ENCODE results near the gene PAX4.
A peak's percentile ranks its signal among the peaks of the same experiment; 100 is the strongest.

Gene PAX4

DNA sequence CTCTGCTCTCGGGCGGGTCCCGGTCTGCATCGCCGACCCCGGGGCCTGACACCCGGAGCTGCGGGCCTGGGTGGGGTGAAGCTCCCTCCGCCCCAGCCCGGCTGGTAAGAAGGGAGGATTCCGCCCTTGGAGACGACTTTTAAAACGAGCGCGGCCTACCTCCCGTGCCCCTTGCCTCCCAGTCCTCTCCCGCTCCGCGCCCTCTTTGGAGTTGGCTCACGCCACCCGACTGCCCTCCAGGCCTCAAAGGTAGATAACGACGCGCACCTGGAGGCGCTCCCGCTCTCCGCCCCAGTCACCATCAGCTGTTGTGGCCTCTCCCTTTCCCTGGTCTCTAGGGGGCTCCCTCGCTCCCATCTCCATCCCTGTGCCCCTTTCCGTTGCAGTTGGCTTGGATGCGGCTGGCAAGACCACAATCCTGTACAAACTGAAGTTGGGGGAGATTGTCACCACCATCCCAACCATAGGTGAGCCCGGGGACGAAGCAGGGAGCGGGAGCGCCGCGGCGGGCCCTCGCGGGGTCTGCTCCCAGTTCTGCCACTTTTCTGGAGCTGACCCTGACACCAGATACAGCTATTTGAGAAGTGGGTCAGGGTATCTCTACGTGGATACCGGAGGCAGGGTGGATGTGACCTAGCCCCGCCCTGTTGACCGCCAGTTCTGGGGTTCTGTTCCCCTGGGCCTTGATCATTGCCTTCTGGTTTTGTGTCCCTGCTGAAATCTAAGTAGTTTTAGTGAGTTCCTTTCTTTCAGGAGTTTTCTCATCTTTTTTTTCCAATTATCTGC is 29.1 kb downstream of the PAX4 start:
- Histone ChIP-seq H3K27ac (replicated peaks) (peak overlapping the region; percentile 55), H3K4me3 (replicated peaks; ENCODE audit: insufficient read depth, low read length) (peak overlapping the region; percentile 87)

DNA sequence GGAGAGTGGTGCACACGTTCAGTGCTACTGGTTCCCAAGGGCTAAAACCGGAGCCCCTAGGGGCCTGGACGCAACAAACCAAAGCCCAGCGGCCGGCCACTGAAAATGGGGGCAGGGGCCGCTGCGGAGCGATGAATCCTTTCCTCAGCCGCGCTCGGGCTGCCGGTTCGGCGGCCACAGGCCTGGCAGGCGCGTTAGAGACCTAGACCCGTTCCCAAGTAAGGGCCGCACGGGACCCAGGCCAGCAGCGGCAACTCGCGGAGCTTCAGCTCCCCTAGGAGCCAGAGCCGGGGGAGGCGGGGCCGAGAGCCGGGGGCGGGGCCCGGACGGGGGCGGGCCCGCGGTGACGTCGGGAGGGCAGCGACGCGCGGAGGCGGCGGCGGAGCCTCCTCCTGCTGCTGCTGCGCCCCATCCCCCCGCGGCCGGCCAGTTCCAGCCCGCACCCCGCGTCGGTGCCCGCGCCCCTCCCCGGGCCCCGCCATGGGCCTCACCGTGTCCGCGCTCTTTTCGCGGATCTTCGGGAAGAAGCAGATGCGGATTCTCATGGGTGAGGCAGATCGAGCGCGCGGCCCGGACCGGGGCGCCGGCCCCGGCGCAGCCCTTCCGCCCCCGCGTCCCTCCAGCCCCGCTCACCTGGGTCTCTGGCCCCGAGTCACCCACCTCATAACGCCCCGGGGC is 29.8 kb downstream of the PAX4 start, which contains the start of gene ARF5:
TSS of gene ARF5 (plus strand) at position 393 of the 678 bp plus-strand sequence. CDS start at position 481, 88 bp downstream.
- TF ChIP-seq GABPA (IDR thresholded peaks at IDR 0.05; ENCODE audit: low read depth), result no peak
- TF ChIP-seq, protein P1, sequence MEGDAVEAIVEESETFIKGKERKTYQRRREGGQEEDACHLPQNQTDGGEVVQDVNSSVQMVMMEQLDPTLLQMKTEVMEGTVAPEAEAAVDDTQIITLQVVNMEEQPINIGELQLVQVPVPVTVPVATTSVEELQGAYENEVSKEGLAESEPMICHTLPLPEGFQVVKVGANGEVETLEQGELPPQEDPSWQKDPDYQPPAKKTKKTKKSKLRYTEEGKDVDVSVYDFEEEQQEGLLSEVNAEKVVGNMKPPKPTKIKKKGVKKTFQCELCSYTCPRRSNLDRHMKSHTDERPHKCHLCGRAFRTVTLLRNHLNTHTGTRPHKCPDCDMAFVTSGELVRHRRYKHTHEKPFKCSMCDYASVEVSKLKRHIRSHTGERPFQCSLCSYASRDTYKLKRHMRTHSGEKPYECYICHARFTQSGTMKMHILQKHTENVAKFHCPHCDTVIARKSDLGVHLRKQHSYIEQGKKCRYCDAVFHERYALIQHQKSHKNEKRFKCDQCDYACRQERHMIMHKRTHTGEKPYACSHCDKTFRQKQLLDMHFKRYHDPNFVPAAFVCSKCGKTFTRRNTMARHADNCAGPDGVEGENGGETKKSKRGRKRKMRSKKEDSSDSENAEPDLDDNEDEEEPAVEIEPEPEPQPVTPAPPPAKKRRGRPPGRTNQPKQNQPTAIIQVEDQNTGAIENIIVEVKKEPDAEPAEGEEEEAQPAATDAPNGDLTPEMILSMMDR (IDR thresholded peaks at IDR 0.05; ENCODE audit: insufficient read depth, low read length), result no peak
- TF ChIP-seq, protein P2, sequence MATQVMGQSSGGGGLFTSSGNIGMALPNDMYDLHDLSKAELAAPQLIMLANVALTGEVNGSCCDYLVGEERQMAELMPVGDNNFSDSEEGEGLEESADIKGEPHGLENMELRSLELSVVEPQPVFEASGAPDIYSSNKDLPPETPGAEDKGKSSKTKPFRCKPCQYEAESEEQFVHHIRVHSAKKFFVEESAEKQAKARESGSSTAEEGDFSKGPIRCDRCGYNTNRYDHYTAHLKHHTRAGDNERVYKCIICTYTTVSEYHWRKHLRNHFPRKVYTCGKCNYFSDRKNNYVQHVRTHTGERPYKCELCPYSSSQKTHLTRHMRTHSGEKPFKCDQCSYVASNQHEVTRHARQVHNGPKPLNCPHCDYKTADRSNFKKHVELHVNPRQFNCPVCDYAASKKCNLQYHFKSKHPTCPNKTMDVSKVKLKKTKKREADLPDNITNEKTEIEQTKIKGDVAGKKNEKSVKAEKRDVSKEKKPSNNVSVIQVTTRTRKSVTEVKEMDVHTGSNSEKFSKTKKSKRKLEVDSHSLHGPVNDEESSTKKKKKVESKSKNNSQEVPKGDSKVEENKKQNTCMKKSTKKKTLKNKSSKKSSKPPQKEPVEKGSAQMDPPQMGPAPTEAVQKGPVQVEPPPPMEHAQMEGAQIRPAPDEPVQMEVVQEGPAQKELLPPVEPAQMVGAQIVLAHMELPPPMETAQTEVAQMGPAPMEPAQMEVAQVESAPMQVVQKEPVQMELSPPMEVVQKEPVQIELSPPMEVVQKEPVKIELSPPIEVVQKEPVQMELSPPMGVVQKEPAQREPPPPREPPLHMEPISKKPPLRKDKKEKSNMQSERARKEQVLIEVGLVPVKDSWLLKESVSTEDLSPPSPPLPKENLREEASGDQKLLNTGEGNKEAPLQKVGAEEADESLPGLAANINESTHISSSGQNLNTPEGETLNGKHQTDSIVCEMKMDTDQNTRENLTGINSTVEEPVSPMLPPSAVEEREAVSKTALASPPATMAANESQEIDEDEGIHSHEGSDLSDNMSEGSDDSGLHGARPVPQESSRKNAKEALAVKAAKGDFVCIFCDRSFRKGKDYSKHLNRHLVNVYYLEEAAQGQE (IDR thresholded peaks at IDR 0.05; ENCODE audit: insufficient replicate concordance, low read depth), result no peak
- TF ChIP-seq POLR2AphosphoS5 (IDR thresholded peaks at IDR 0.05; ENCODE audit: low read depth), result no peak
- no peak for TF ChIP-seq SPI1 (IDR thresholded peaks at IDR 0.05; ENCODE audit: borderline replicate concordance, low read depth)
- peak; percentile 41 to 79 for DNase-seq (ENCODE audit: low read depth in 1 of 2, low spot score in 1 of 2)
- H3K4me3 ChIP-seq (replicated peaks; ENCODE audit: insufficient read depth, low read length), result peak within 1 kb of the TSS; percentile 87
- H3K27ac ChIP-seq (replicated peaks), result peak within 1 kb of the TSS; percentile 55
- no peaks in the 10 kb centered on the region for H3K27me3 ChIP-seq (ENCODE audit: insufficient read depth, poor library complexity, severe bottlenecking)

More for the DNA sequence above, 29.1 kb downstream of the PAX4 start:
- peak in 1 of 2 experiments; percentile 29 for DNase-seq (ENCODE audit: low read depth in 1 of 2, low spot score in 1 of 2)
- TF ChIP-seq, protein P1 (IDR thresholded peaks at IDR 0.05; ENCODE audit: insufficient read depth, low read length), result no peak
- TF ChIP-seq GABPA (IDR thresholded peaks at IDR 0.05; ENCODE audit: low read depth) (no peak), SPI1 (IDR thresholded peaks at IDR 0.05; ENCODE audit: borderline replicate concordance, low read depth) (no peak), POLR2AphosphoS5 (IDR thresholded peaks at IDR 0.05; ENCODE audit: low read depth) (no peak)
- TF ChIP-seq, protein P2 (IDR thresholded peaks at IDR 0.05; ENCODE audit: insufficient replicate concordance, low read depth), result no peak
- H3K27me3 ChIP-seq (ENCODE audit: insufficient read depth, poor library complexity, severe bottlenecking), result no peaks in the 10 kb centered on the region

DNA sequence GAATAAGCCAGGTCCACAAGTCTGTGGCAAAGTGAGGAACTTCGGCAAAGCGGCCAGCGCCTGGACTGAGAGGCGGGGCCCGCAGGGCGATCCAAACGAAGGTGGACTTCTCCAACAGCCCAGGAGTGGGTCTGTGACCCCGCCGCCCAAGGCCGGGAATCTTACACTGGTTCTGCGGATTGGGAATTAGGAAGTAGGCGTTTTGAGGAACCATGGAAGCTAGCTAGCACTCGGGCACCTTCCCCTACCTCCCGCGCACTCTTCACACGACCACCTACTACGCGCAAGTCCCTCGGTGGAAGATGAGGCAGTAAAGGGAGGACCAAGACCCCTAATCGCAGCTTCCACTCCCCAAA is 30.3 kb downstream of the PAX4 start:
- peak overlapping the region; percentile 87 for H3K4me3 ChIP-seq (replicated peaks; ENCODE audit: insufficient read depth, low read length)
- DNase-seq (ENCODE audit: low read depth in 1 of 2, low spot score in 1 of 2), result no peak
- peak overlapping the region; percentile 52 for H3K27ac ChIP-seq (replicated peaks)
- TF ChIP-seq, protein P1 (IDR thresholded peaks at IDR 0.05; ENCODE audit: insufficient read depth, low read length), result no peak
- TF ChIP-seq POLR2AphosphoS5 (IDR thresholded peaks at IDR 0.05; ENCODE audit: low read depth) (no peak), GABPA (IDR thresholded peaks at IDR 0.05; ENCODE audit: low read depth) (no peak), SPI1 (IDR thresholded peaks at IDR 0.05; ENCODE audit: borderline replicate concordance, low read depth) (no peak)
- TF ChIP-seq, protein P2 (IDR thresholded peaks at IDR 0.05; ENCODE audit: insufficient replicate concordance, low read depth), result no peak
- H3K27me3 ChIP-seq (ENCODE audit: insufficient read depth, poor library complexity, severe bottlenecking), result no peaks in the 10 kb centered on the region
